ENCODE results near the gene FAM135A. TPM values are rescaled to one million over a fixed set of nuclear protein-coding genes. Genes with fewer than 3 reads are reported as not detected.

The FAM135A gene
- total and polyA plus RNA-seq, 2 experiments from 2014 or later, result 3.5 to 8.2 TPM

- WGBS, 2 experiments (ENCODE audit: low coverage in 1 of 2, low lambda C conversion rate in 2 of 2, missing lambda C conversion rate in 2 of 2), result 35 to 44% methylated on average over 10 of the region's 10 CpGs
- Histone ChIP-seq H2AFZ (no peak overlapping the region), H3K9ac (no peak overlapping the region), H4K20me1 (ENCODE audit: insufficient read depth) (no peaks in the 10 kb centered on the region), H3K36me3 (ENCODE audit: low read depth) (no peaks in the 10 kb centered on the region), H3F3A (ENCODE audit: insufficient read depth) (no peaks in the 10 kb centered on the region), H3K27ac (no peak overlapping the region), H3K4me2 (ENCODE audit: unreplicated experiment) (no peak overlapping the region), H3K9me2 (ENCODE audit: insufficient read depth) (no peaks in the 10 kb centered on the region), H3K79me2 (ENCODE audit: insufficient read depth) (no peaks in the 10 kb centered on the region), H3K4me1 (ENCODE audit: insufficient read depth) (no peaks in the 10 kb centered on the region), H3K4me3 (no peak overlapping the region), H3K27me3 (replicated peaks; ENCODE audit: insufficient read depth) (peaks cover 17% of the 10 kb centered on the region), H3K9me3 (ENCODE audit: low read depth) (no peaks in the 10 kb centered on the region)
- no peak for DNase-seq
- no peak for TF ChIP-seq EZH2phosphoT487 (IDR thresholded peaks at IDR 0.05; ENCODE audit: insufficient read depth, low read depth)
- no peak for TF ChIP-seq EZH2 (IDR thresholded peaks at IDR 0.05; ENCODE audit: insufficient read depth, poor library complexity, severe bottlenecking)
- in situ Hi-C loops (cut with MboI), result no loop called here
Observed at GRCh38 chr6:70396796-70397729, 16.2 kb upstream of the FAM135A start.

- WGBS, 2 experiments (ENCODE audit: low coverage in 1 of 2, low lambda C conversion rate in 2 of 2, missing lambda C conversion rate in 2 of 2), result 49 to 51% methylated on average over 7 of the region's 7 CpGs
- Histone ChIP-seq H3K36me3 (ENCODE audit: low read depth) (no peaks in the 10 kb centered on the region), H4K20me1 (ENCODE audit: insufficient read depth) (no peaks in the 10 kb centered on the region), H3K9me2 (ENCODE audit: insufficient read depth) (no peaks in the 10 kb centered on the region), H3F3A (ENCODE audit: insufficient read depth) (no peaks in the 10 kb centered on the region), H2AFZ (no peak overlapping the region), H3K4me2 (ENCODE audit: unreplicated experiment) (no peak overlapping the region), H3K27ac (no peak overlapping the region), H3K4me3 (no peak overlapping the region), H3K9ac (no peak overlapping the region), H3K27me3 (replicated peaks; ENCODE audit: insufficient read depth) (peaks cover 6% of the 10 kb centered on the region; the same call in 1 of the 2 replicates), H3K4me1 (ENCODE audit: insufficient read depth) (no peaks in the 10 kb centered on the region), H3K9me3 (ENCODE audit: low read depth) (no peaks in the 10 kb centered on the region), H3K79me2 (ENCODE audit: insufficient read depth) (no peaks in the 10 kb centered on the region)
- TF ChIP-seq EZH2 (IDR thresholded peaks at IDR 0.05; ENCODE audit: insufficient read depth, poor library complexity, severe bottlenecking), result no peak
- no peak for TF ChIP-seq EZH2phosphoT487 (IDR thresholded peaks at IDR 0.05; ENCODE audit: insufficient read depth, low read depth)
- DNase-seq, result peak; percentile 56
- in situ Hi-C loops (cut with MboI), result no loop called here
Observed at GRCh38 chr6:70398783-70399728, 14.3 kb upstream of the FAM135A start.

GRCh38 chr6:70404658-70405057 lies 8.7 kb upstream of the FAM135A start:
- Histone ChIP-seq H3K4me3 (no peak overlapping the region), H3K9me3 (ENCODE audit: low read depth) (no peaks in the 10 kb centered on the region), H3K79me2 (ENCODE audit: insufficient read depth) (no peaks in the 10 kb centered on the region), H4K20me1 (ENCODE audit: insufficient read depth) (no peaks in the 10 kb centered on the region), H3K4me2 (ENCODE audit: unreplicated experiment) (no peak overlapping the region), H3K9me2 (ENCODE audit: insufficient read depth) (no peaks in the 10 kb centered on the region), H3F3A (ENCODE audit: insufficient read depth) (no peaks in the 10 kb centered on the region), H3K27me3 (replicated peaks; ENCODE audit: insufficient read depth) (0 out of 2 replicates have a peak, but pooled peaks cover 11% of the 10 kb centered on the region), H3K27ac (no peak overlapping the region), H2AFZ (no peak overlapping the region), H3K9ac (no peak overlapping the region), H3K4me1 (ENCODE audit: insufficient read depth) (no peaks in the 10 kb centered on the region), H3K36me3 (ENCODE audit: low read depth) (no peaks in the 10 kb centered on the region)
- no peak for DNase-seq
- 77 to 83% methylated on average over 1 of the region's 1 CpG for WGBS, 2 experiments (ENCODE audit: low coverage in 1 of 2, low lambda C conversion rate in 2 of 2, missing lambda C conversion rate in 2 of 2)
- TF ChIP-seq EZH2 (IDR thresholded peaks at IDR 0.05; ENCODE audit: insufficient read depth, poor library complexity, severe bottlenecking), result no peak
- TF ChIP-seq EZH2phosphoT487 (IDR thresholded peaks at IDR 0.05; ENCODE audit: insufficient read depth, low read depth), result no peak
- in situ Hi-C loops (cut with MboI), result no loop called here

- H3F3A ChIP-seq (ENCODE audit: insufficient read depth), result peaks cover 7% of the 10 kb centered on the region; the same call in 1 of the 2 replicates
- no peak overlapping the region for H2AFZ ChIP-seq
- TF ChIP-seq EZH2phosphoT487 (IDR thresholded peaks at IDR 0.05; ENCODE audit: insufficient read depth, low read depth) (no peak), EZH2 (IDR thresholded peaks at IDR 0.05; ENCODE audit: insufficient read depth, poor library complexity, severe bottlenecking) (no peak)
- H3K4me1 ChIP-seq (ENCODE audit: insufficient read depth), result peaks cover under 1% of the 10 kb centered on the region
- H4K20me1 ChIP-seq (ENCODE audit: insufficient read depth), result no peaks in the 10 kb centered on the region
- no peak overlapping the region for H3K27ac ChIP-seq
- H3K27me3 ChIP-seq (replicated peaks; ENCODE audit: insufficient read depth), result 0 out of 2 replicates have a peak, but pooled peaks cover 11% of the 10 kb centered on the region
- no peaks in the 10 kb centered on the region for H3K9me3 ChIP-seq (ENCODE audit: low read depth)
- WGBS, 2 experiments (ENCODE audit: low coverage in 1 of 2, low lambda C conversion rate in 2 of 2, missing lambda C conversion rate in 2 of 2), result 78 to 87% methylated on average over 2 of the region's 2 CpGs
- no peaks in the 10 kb centered on the region for H3K36me3 ChIP-seq (ENCODE audit: low read depth)
- H3K9me2 ChIP-seq (ENCODE audit: insufficient read depth), result no peaks in the 10 kb centered on the region
- H3K4me3 ChIP-seq, result no peak overlapping the region
- in situ Hi-C loops (cut with MboI), result no loop called here
- H3K79me2 ChIP-seq (ENCODE audit: insufficient read depth), result no peaks in the 10 kb centered on the region
- no peak for DNase-seq
- no peak overlapping the region for H3K9ac ChIP-seq
- no peak overlapping the region for H3K4me2 ChIP-seq (ENCODE audit: unreplicated experiment)
Observed at GRCh38 chr6:70409216-70409615, 4.1 kb upstream of the FAM135A start.

Data from GM23248 (cell line).